CD14-positive monocyte (primary cell): ENCODE measurements around the gene POSTN. TPM values are rescaled to one million over a fixed set of nuclear protein-coding genes. Genes with fewer than 3 reads are reported as not detected.

Experiments used
- DNase-seq, 3 donors: peaks; one replicate each; pipeline ENCODE4 v3.0.0-alpha.2; 2011 to 2022
- H2AFZ ChIP-seq: 2 replicates; pipeline ENCODE4 v1.6.0; 2012; ENCODE audit warnings: mild to moderate bottlenecking, low read depth, low read length, inconsistent platforms; ENCODE audit not compliant: insufficient read depth, poor library complexity, severe bottlenecking
- H3K27ac ChIP-seq, 2 donors: 1 replicate in 1 of 2; 2 replicates in 1 of 2; pipeline ENCODE4 v1.5.1; 2012 to 2013; ENCODE audit warnings: low read length in 2 of 2, control low read depth in 1 of 2, inconsistent platforms in 1 of 2, low read depth in 1 of 2, mild to moderate bottlenecking in 1 of 2
- H3K27me3 ChIP-seq, 2 donors: one replicate each; pipeline versions ENCODE4 v1.6.0 to v1.6.1; 2011 to 2013; ENCODE audit warnings: low read length in 2 of 2; ENCODE audit not compliant: control insufficient read depth in 2 of 2, insufficient read depth in 2 of 2
- H3K36me3 ChIP-seq, 2 donors: replicated peaks in 1 of 2; 1 replicate in 1 of 2; 2 replicates in 1 of 2; pipeline versions ENCODE4 v1.5.1 to v1.6.1; 2012 to 2013; ENCODE audit warnings: low read length in 2 of 2, control low read depth in 1 of 2, inconsistent platforms in 1 of 2, mild to moderate bottlenecking in 1 of 2; ENCODE audit not compliant: insufficient read depth in 2 of 2, control insufficient read depth in 1 of 2
- H3K4me1 ChIP-seq, 2 donors: 1 replicate in 1 of 2; 2 replicates in 1 of 2; pipeline versions ENCODE4 v1.5.1 to v1.6.1; 2012 to 2013; ENCODE audit warnings: low read length in 2 of 2, control low read depth in 1 of 2, inconsistent platforms in 1 of 2, mild to moderate bottlenecking in 1 of 2, moderate library complexity in 1 of 2; ENCODE audit not compliant: insufficient read depth in 2 of 2, control insufficient read depth in 1 of 2
- H3K4me2 ChIP-seq: replicated peaks from 2 replicates; pipeline ENCODE3; 2012; ENCODE audit warnings: low read length, moderate library complexity, mild to moderate bottlenecking; ENCODE audit not compliant: poor library complexity, severe bottlenecking; ENCODE audit errors: extremely low read depth
- H3K4me3 ChIP-seq, 3 experiments: fragments of 200-600 bp in 1 of 3; sonication (generic) in 1 of 3; replicated peaks in 1 of 3; 1 replicate in 2 of 3; 2 replicates in 1 of 3; pipeline ENCODE4 v1.5.1; 2011 to 2013; ENCODE audit warnings: low read length in 3 of 3, mild to moderate bottlenecking in 3 of 3, control low read depth in 2 of 3, low read depth in 2 of 3, inconsistent platforms in 1 of 3, moderate library complexity in 1 of 3
- H3K79me2 ChIP-seq: 2 replicates; pipeline ENCODE4 v1.6.0; 2012; ENCODE audit warnings: mild to moderate bottlenecking, control low read depth, inconsistent platforms, low read length, moderate library complexity; ENCODE audit not compliant: insufficient read depth
- H3K9ac ChIP-seq: 2 replicates; pipeline ENCODE4 v1.6.0; 2017; ENCODE audit warnings: low read length, mild to moderate bottlenecking; ENCODE audit not compliant: insufficient read depth, poor library complexity, severe bottlenecking
- H3K9me3 ChIP-seq, 2 donors: replicated peaks in 1 of 2; 1 replicate in 1 of 2; 2 replicates in 1 of 2; pipeline versions ENCODE4 v1.5.1 to v1.6.1; 2012 to 2013; ENCODE audit warnings: low read length in 2 of 2, control low read depth in 1 of 2; ENCODE audit not compliant: control insufficient read depth in 1 of 2, insufficient read depth in 1 of 2
- H4K20me1 ChIP-seq: 2 replicates; pipeline ENCODE4 v1.6.0; 2012; ENCODE audit warnings: mild to moderate bottlenecking, low read length, control low read depth, moderate library complexity; ENCODE audit not compliant: insufficient read depth
- H3K27ac Mint-ChIP-seq, 7 donors: one replicate each; pipeline ENCODE4 v1.8.0; 2020; ENCODE audit warnings: mild to moderate bottlenecking in 7 of 7, mixed read lengths in 7 of 7, moderate library complexity in 6 of 7, inconsistent platforms in 2 of 7
- H3K27me3 Mint-ChIP-seq, 3 donors: one replicate each; pipeline ENCODE4 v1.8.0; 2021 to 2022; ENCODE audit warnings: low read depth in 3 of 3, mild to moderate bottlenecking in 3 of 3, mixed read lengths in 3 of 3, moderate library complexity in 3 of 3, inconsistent platforms in 1 of 3
- H3K36me3 Mint-ChIP-seq, 2 donors: one replicate each; pipeline ENCODE4 v1.8.0; 2020; ENCODE audit warnings: mixed read lengths in 2 of 2, inconsistent platforms in 1 of 2, mild to moderate bottlenecking in 1 of 2
- H3K4me1 Mint-ChIP-seq: one replicate; pipeline ENCODE4 v1.8.0; 2020; ENCODE audit warnings: mild to moderate bottlenecking, mixed read lengths
- H3K4me3 Mint-ChIP-seq, 2 donors: one replicate each; pipeline ENCODE4 v1.8.0; 2020; ENCODE audit warnings: mild to moderate bottlenecking in 2 of 2, mixed read lengths in 2 of 2, moderate library complexity in 1 of 2
- H3K9me3 Mint-ChIP-seq, 7 donors: one replicate each; pipeline ENCODE4 v1.8.0; 2020 to 2022; ENCODE audit warnings: mixed read lengths in 7 of 7, mild to moderate bottlenecking in 6 of 7, moderate library complexity in 6 of 7, inconsistent platforms in 2 of 7
- WGBS: methylation state at CpG from one replicate; pipeline ENCODE4 v1.1.5; 2013; ENCODE audit warnings: missing lambda C conversion rate; ENCODE audit not compliant: insufficient coverage; 5-methylcytosine and 5-hydroxymethylcytosine counted together
- intact Hi-C, 2 donors: fragments of 100-400 bp; cut with micrococcal nuclease; formaldehyde crosslinking; loops; one replicate each; pipeline versions ENCODE4 v1.15.0 to v1.15.1; 2023
- polyA plus RNA-seq, 3 donors: library from polyadenylated mRNA; depleted of rRNA in 1 of 3; unstranded in 2 of 3; stranded (reverse) in 1 of 3; fragments of 300-500 nt in 2 of 3; fragments of >200 nt in 1 of 3; fragmentation: Illumina TruSeq in 2 of 3; gene quantifications; 1 replicate in 2 of 3; 2 replicates in 1 of 3; pipeline ENCODE4 v1.2.3, GENCODE V29; 2012 to 2021
- TF ChIP-seq, protein P1 (sequence below): fragments of 200-600 bp; IDR thresholded peaks from one replicate; pipeline ENCODE4 v1.8.0; 2022; ENCODE audit warnings: antibody characterized with exemption, mild to moderate bottlenecking

The POSTN gene
- polyA plus RNA-seq, 3 donors = not detected

DNA sequence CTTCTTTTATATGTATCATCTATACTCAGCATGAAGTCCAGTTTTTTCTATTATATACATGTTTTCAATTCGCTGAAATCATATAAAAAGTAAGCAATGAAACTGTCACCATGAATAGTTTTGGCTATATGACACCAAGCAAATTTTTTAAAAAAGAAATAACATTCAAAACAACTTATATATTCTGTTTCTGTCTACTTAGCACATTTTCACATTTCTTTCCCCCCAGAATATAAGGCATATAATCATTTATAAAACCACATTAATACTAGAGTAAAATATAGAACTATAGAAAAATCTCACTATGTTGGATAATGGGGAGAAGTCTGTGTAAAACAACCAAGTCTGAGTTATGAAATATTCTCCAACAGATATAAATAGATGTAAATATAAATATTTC is 33.1 kb downstream of the POSTN start:
- DNase-seq = no peak
- Mint-ChIP-seq H3K4me3 (no peak overlapping the region), H3K27ac (no peak overlapping the region), H3K9me3 (peaks cover 0 to 7% (median 5%) of the 10 kb centered on the region in 7 donors), H3K27me3 (no peaks in the 10 kb centered on the region), H3K4me1 (no peaks in the 10 kb centered on the region), H3K36me3 (no peaks in the 10 kb centered on the region)
- Histone ChIP-seq H3K27ac (no peak overlapping the region), H3K4me3 (no peak overlapping the region), H4K20me1 (no peaks in the 10 kb centered on the region), H3K36me3 (no peaks in the 10 kb centered on the region), H3K27me3 (no peaks in the 10 kb centered on the region), H3K4me2 (no peak overlapping the region), H3K79me2 (no peaks in the 10 kb centered on the region), H3K9ac (no peak overlapping the region), H3K4me1 (no peaks in the 10 kb centered on the region), H3K9me3 (peaks cover under 1 to 4% of the 10 kb centered on the region in 2 donors), H2AFZ (no peak overlapping the region)
- TF ChIP-seq, protein P1, sequence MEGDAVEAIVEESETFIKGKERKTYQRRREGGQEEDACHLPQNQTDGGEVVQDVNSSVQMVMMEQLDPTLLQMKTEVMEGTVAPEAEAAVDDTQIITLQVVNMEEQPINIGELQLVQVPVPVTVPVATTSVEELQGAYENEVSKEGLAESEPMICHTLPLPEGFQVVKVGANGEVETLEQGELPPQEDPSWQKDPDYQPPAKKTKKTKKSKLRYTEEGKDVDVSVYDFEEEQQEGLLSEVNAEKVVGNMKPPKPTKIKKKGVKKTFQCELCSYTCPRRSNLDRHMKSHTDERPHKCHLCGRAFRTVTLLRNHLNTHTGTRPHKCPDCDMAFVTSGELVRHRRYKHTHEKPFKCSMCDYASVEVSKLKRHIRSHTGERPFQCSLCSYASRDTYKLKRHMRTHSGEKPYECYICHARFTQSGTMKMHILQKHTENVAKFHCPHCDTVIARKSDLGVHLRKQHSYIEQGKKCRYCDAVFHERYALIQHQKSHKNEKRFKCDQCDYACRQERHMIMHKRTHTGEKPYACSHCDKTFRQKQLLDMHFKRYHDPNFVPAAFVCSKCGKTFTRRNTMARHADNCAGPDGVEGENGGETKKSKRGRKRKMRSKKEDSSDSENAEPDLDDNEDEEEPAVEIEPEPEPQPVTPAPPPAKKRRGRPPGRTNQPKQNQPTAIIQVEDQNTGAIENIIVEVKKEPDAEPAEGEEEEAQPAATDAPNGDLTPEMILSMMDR = no peak
- intact Hi-C loops = no loop called here
- WGBS = no CpG with 5 or more reads among the region's 1 CpG

DNA sequence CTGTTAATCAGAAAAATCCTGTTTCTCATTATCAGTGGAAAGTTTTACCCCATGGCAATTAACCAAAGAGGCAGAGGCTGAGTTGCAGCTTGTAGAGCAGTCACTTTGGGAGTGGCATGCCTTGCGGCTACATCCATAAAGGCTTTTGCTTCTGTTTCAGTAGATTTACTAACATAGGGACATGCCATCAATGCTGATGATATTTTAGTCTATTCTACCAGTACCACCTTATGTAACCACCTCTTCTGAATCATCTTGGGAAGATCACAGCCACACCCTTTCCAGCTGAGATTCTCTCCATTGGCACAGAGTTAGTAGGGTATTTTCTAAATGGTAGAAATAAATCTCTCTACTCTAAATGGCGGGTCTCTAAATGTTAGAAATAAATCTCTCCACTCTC is 37.5 kb downstream of the POSTN start:
- no peaks in the 10 kb centered on the region for H3K4me1 Mint-ChIP-seq
- Histone ChIP-seq H3K27me3 (no peaks in the 10 kb centered on the region), H2AFZ (no peak overlapping the region), H3K27ac (no peak overlapping the region), H3K79me2 (no peaks in the 10 kb centered on the region), H3K9me3 (peaks cover 9 to 24% of the 10 kb centered on the region in 2 donors), H4K20me1 (no peaks in the 10 kb centered on the region), H3K4me2 (no peak overlapping the region), H3K9ac (no peak overlapping the region), H3K36me3 (no peaks in the 10 kb centered on the region), H3K4me3 (no peak overlapping the region), H3K4me1 (no peaks in the 10 kb centered on the region)
- no peaks in the 10 kb centered on the region for H3K36me3 Mint-ChIP-seq
- intact Hi-C loops = no loop called here
- no peak overlapping the region for H3K27ac Mint-ChIP-seq
- H3K27me3 Mint-ChIP-seq = peaks cover 0 to 3% (median 0%) of the 10 kb centered on the region in 3 donors
- DNase-seq = no peak
- H3K9me3 Mint-ChIP-seq = peaks cover 6 to 26% (median 10%) of the 10 kb centered on the region in 7 donors
- TF ChIP-seq, protein P1 = no peak
- WGBS = 80% methylated on average over 1 of the region's 2 CpGs
- H3K4me3 Mint-ChIP-seq = no peak overlapping the region
